Activated CD4-positive, CD25-positive, alpha-beta regulatory T cell treated with anti-CD3 and anti-CD28 coated beads, Interleukin-2, amount 50 U/mL, for 16 hours (primary cell): ENCODE data around the gene DTNB.

Source experiments
- DNase-seq: peaks from one replicate; pipeline ENCODE4 v3.0.0-alpha.2; 2020; ENCODE audit warnings: low read depth, low spot score

The DTNB gene

DNA sequence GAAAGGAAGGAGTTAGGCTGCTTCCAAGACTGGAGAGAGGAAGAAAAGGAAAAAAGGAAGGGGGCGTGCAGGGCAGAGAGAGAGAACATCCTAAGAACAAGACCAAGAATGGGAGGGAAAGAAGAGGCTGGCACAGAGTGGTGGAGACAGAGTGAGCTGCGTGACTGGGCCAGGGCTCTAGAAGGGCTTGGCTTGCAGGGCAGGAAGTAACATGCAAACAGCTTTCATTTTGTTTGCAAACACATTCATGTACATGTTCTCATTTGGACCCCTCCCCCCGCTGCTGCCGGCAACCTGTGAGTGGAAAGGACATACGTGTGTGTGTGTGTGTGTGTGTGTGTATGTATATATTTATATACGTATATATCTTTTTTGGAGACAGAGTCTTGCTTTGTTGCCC lies 284.9 kb downstream of the DTNB start:
- DNase-seq = no peak

DNA sequence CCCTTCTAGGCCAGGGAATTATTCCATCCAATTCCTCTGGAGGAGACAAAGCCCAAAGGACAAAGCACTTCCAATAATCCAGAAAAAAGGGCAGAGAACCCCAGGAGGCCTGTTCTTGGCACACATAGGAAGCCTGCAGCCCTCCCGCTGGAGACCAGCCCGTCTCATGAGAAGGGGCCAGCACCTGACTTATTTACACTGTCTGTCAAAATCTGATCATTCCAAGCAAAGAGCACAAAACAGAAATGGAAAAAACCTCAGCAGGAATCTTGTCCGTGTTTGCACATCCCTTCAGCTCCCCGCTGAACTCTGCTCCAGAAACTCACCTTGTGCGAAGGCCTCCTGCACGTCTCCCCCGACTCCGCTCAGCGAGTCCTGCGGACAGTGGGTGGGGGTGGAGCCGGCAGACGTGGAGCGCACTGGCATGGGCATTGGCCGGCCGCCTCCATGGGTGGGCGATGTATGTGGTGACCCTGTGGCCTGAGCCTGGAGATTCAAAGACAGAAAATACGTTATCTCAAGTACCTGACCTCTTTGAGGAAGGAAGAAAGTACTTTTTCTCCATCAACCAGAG lies 285.4 kb downstream of the DTNB start:
- no peak for DNase-seq

DNA sequence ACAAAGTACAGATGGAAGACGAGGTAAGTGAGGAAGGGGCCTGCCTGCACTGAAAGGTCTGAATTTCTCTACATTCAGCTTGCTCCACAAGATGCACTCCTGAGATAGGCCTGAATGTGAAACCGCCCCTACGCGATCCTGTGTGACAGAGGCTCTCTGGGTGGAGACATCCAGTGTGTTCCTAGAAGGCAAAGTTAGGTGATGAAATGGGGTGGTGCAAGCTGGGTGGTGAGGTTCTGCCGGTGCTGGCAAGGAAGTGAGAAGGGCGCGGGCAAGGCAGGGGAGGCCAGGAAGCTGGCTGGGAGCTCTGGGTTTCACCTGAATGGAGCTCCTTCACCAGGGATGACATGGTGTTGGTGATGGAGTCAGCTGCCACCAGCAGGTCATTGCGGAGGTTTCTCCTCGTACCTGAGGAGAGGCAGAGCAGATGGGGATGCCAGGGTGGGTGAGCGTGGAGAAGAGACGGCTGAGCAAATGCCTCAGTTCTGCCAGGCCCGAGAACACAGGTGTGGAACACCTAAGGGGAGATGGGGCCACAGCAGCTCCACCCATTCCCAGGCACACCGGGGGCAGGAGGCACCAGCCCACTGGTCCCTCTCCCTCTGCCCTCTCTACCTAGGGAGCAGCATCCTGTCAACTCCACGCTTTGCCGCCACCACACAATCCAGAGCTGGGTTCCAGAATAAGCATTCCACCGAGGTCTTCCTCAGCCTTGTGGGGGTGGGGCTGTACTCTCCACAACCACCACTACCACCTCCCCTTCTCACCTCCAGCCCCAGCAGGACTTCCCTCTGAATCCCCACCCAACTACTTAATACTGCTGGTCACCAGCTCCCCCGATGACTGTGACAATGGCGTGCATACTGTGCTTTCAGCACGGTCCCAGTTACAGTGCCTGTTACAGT lies 286.2 kb downstream of the DTNB start:
- DNase-seq = no peak

DNA sequence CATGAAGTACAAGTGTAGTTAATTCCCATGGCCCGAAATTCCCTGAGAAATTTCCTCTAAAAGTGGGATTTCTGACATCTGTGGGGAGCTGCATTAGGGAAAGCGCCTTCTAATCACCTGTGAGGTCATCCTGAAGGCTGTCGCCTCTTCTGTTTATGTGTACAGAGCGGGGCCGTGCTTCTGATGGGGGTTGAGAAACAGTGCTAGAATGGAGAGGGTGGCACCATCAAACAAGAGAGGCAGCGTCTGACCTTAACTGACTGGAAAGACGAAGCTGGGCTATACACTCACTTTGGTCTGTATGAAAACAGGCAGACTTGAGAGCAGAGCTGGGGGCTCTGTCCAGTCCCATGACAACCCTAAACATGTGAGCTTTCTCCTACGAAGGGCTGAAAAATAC lies 287.5 kb downstream of the DTNB start:
- DNase-seq = no peak

DNA sequence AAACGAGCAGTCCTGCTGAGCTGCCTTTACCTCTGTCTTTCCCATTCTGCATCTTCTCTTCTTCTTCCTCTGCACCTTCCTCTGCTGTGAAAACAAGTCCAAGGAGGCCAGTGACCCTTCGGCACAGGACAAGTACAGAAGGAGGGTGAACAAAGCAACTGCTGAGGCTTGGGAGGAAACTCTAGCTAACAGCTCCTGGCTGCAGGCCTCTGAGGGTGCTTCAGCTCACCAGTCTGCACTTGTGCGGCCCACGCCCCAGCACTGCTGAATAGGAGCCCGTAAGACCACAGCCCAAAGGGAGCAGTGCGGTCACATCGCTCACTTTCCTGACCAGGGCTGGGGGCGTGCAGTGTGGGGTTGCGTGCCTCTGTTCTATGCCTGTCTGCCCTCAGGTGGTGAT lies 289.6 kb downstream of the DTNB start:
- no peak for DNase-seq

DNA sequence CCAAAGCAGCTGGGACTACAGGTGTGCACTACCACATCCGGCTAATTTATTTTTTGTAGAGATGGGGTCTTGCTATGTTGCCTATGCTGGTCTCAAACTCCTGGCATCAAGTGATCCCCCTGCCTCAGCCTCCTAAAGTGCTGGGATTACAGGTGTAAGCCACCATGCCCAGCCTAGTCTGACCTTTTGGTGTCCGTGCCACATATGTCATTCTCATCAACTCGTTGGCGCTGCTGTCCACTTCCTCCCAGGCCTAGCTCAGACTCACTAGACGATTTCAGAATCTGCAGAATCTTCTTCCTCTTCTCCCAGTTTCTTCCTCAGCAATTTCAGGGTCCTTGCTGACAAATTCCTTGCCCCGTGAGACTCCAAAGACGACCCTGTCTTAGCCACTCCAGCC lies 291.9 kb downstream of the DTNB start:
- DNase-seq = no peak

DNA sequence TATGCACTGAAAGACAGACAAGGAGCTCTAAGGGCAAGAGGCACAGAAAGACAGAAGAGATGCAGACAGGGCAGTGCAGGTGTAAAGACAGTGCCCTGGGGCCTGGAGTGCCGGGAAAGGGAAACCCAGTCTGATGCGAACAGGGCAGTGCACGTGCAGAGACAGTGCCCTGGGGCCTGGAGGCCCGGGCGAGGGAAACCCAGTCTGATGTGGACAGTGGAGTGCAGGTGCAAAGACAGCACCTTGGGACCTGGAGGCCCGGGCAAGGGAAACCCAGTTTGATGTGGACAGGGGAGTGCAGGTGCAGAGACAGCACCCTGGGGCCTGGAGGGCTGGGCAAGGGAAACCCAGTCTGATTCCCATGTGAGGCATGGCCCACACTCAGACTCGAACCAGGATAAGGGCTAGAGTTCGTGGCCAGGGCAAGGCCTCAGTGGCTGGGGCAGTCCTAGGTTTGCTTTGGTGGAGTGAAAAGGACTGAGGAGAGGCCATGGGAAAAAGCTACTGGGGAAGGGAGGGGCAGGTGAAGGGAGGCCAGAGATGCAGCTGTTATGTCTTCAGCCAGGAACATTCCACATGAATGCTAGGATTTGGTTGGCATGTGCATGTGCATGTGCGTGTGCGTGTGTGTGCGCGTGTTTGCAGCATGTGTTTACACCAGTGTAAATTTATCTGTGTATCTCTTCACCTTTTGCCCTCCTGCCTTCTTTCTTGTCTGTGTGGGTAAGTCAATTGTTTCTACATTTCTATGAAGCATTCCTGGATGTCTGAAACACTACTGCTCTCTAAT lies 292.6 kb downstream of the DTNB start:
- no peak for DNase-seq

DNA sequence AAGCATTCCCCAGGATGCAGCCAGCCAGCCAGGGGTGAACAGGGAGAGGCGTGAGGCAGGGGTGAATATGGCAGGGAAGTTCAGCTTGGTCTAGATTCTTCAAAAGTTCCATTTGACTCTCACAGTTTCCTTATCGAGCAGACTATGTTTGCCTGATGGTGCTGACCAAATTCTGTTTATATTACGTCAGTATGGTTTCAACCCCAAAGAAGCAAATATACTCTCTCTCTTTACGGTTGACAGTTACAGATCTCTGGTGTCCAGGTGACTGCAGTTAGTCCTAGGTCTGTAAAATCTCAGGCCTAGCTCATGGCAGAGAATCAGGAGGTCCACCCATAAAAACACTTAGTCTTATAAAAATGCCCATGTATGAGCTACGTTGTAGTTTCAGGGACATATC lies 293.4 kb downstream of the DTNB start:
- DNase-seq = no peak

DNA sequence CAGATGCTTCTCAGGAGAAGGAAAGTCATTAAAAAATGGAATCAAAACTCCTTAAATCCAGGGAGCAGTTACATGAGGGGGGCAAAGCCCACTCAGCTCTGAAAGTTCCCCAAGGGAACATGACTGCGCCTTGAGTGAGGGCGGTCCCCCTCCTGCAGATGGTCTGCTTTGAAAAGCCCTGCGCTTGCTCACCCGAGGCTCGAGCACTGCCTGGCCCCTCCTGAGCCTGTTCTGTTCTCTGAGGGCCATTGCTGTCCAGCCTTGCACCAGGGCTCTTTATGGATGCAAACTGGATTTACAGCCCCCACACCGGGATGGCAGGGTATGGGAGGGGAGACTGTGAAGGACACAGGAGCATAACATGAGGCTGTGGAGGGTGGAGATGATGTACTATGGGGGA lies 293.8 kb downstream of the DTNB start:
- DNase-seq = no peak

DNA sequence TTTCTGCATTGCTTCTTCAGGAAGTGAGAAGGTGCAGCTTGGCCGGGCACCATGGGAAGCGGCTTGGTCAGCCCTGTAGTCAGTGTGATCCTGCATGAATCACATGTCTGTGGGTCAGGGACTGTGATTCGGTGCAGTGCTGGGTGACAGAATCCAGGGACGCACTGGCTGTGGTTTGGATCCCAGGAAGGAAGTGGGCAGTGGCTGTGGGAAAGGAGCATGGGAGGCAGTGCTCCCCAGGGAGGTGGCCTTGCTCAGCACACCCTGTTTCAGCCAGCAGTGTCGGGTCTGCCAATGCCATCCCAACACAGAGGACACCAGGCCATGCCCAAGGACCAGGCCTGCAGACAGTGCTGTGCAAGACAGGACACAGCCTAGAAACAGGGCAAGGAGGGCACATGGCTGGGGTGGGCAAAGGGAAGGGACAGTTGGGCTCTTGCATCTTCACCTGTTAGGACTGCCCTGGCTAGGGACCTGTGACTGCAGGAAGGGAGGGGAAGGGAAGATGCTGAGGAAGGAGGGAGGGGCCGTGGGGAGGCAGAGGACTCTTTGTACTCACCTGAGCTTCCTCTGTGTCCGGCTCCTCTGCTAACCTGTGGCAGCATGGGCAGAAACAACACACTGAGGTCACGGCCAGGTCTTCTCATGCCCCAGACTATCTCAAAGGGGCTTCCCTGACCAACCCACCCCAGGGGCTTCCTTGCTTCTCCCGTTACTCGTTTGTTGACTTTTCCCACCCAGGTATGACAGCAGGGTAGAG lies 294.5 kb downstream of the DTNB start:
- DNase-seq = no peak

DNA sequence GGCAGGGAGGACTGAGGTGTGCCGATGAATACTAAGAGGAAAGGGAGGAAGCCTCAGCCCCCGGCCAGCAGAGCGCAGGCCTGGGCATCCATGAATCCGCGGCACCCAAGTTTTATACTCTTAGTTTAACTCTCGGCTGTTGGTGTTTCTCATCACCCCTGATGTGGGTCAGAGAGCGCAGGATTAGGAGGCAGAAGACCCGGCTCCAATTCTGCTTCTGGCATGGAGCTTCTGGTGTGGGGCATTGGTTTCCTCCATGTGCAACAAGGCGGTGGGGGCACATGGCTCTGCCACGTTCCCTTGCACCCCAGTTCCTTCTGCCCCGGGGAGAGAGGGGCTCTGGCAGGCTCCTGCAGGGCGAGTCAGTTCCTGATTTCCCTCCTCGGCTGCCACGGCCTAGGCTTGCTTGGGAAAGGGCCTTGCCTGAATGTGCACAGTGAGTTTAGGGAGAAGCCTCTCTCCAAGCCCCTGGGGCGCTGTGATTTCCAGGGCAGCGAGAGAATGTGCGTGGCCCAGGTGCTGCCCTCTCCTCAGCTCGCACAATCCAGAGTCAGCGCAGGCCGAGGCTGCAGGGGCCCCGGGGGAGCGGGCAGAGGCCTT lies 295.5 kb downstream of the DTNB start:
- no peak for DNase-seq

DNA sequence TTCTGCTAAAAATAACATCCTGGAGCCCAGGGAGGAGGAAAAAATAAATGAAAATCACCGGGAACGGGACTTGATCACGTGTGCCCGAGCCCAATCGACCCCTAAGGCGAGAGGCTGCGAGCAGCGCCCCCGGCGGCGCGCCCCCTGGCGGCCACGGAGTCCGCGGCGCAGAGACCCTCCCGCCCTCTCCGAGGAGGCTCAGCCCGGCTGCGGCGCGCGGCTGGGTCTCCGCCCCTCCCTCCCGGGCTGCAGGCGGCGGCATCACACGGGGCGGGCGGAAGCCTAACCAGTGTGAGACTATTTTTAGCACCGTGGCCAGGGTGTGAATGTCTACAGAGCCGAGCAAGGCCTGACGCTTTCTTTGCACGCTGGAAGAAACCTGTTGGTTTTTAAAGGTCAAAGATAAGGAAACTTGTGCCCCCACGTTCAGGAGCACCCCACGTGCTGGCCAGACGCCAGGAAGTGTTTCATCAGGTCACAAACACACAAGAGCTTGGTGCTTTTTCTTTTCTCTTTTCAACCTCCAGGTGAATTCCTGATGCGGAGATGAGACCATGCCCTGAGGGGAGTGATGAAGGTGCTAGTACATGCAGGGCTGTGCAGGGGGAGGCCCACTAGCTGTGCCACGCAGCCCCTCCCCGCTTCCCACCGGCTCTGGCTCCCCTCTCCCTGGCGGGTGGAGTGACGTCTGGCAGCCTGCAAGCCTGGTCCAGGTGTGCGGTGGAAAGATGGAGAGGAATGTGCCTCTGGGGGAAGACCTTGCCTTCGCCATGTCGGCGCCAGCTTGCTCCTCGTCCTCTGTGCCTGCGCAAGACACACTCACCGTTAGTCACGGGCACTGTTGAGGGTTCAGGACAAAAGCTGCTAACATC lies 296.4 kb downstream of the DTNB start:
- peak; percentile 83 for DNase-seq

DNA sequence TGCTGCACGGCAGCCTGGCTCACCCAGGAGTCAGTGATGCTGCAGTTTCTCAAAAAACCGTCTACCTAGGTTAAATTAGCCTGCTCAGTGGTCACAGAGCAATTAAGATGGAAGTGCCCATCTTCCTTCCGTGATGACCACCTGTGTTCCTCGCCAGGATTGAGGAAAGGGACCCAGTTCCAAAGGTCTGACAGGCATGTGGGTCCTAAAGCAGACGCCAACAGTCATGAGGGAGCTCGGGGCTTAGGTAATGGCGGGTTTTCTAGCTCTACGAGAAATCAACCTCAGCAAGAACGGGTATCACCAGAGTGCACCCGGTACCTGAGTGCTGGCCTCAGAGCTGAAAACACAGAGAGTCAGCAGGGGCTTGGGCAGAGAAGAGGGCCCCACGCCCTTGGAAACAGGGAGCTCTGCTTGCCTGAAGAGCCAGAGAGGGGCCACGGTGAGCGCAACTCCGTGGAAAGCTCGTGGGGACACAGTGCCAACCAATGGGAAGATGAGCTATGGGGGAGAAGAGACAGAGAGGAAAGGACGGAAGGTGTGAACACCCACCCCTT lies 297.3 kb downstream of the DTNB start:
- no peak for DNase-seq

DNA sequence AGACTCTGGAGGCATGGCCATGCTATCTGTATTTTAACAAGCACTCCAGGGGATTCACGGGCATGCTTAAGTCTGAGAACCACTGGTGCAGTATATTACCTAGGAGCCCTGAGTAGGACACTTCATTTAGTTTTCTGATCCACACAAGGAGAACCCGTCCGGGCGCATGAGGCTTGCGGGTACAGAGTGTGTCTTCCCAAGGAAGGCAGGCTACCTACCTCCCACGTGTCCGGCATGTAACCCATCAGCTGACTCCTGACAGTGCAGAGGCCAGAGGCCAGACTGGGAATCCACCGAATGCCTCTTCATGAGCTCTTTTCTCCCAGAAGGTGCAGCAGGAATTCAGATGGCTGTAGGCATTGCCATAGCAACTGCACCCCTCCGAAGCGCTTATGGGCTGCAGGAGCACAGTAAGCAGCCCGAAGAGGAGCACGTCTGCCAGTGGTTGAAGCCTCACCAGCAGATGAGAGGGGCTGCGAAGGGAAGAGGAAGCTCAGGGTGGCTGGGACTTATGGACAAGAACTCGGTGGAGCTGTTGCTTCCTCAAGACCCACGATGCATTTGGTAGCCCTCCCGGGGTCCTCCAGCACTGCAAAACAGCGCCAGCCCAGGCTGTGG lies 297.9 kb downstream of the DTNB start:
- DNase-seq = no peak

DNA sequence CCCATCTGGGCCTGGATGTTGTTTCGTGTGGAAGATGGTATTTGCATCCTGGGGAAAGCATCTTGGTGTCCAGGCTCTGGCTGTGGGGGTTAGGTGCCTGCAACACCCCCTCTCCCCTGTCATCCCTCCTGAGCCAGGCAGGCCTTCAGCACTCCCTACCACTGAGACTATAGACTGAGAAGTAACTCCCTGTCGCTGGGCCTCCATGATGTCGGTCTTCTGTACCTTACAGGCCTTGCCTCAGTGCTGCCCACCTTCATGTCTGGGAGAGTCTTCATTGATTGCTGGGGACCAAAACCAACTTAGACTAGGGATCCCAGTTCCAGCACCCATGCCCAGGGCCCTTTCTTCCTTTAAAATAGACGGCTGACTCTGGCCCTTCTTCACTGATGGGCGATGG lies 298.6 kb downstream of the DTNB start:
- DNase-seq = no peak

DNA sequence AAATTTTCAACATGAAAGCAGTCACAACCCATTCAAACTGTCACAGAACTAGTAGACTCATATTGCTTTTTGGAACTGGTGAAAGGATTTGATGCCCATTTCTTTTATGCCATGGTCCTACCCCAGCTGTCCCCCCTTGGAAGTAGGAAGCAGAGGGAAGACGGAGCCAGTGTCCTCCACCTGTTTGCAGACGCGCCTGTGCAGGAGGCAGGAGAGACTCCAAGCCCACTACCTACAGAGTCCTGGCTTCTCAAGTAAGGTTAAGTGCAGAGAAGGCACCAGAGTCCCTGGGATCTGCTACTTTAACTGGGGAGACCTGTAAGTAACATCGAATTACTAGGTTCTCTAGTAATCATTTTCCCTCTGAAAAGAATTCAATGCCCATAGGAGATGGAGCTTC lies 299.0 kb downstream of the DTNB start:
- no peak for DNase-seq

DNA sequence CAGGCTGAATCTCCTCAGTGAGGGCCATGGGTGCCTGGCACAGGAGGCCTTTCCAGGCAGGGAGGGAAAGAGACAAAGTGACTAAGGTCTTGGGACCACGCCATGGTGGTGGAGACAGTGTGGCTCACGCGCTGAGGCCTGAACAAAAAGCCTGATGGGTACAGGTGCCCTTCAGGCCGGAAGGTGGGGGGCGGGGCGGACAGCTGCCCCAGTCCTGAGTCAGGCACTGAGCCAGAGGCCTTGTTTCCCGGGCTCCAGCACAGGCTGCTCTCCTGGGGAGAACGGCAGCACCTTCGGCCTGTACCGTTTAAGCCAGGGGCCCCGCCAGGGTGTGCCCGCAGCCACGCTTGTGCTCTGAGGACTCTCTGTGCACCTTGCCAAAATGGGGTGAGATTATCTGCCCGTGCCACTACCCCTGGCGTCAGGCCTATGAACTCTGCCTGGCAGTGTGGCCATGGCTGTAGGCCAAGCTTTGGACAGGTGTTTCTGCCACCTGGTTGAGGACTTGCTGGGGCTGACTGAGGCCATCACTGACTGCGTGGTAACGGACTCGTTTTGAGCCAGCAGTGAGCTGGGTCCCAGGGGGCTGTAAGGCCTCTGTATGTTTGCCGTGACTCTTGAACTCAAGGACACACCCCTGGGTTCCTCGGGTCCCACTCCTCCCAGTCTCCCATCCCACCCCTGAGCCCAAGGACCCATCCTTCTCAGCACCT lies 300.0 kb downstream of the DTNB start:
- no peak for DNase-seq

DNA sequence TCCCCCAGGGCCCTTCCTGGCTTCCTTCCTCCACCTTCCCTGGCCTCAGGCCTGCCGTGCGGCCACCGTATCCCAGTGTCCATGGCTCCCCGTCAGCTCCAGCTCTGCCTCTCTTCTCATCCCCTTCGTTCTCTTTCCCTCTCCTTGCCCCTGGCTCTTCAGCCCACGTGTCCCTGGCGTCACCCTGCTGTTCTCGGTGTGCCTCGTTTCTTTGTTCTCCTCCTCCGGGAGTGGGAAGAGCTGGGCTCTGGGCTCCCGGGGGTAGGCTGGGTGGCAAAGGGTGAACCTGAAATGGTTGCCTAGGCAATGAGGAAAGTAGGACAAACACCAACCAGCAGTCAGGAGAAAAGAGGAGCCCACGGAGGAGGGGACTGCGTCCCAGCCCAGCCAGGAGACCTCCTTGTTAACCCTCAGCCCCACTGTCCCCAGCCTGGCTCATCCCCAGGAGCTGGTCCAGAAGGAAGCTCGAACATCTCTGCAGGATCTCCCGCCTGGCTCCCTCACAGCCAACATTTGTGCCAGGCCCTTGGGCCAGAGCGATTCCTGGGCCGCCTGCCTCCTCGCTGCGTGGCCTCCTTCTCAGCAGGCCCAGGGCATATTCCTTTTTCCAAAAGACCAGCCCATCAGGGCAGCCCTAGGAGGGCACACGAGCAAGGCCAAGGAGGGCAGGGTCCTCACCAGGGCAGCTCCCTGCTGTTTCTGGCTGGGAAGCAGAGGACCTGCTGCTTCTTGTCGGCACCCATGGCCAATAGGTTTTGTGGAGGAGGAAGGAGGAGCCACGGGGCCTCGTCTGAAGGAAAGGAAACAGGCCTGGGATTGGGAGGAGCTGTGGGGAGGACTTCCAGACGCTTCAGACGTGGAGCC lies 300.7 kb downstream of the DTNB start:
- DNase-seq = no peak
